HCT116 (cell line): ENCODE results near the gene THRAP3.
"Not testable (repeated sequence)": the region's sequence is repeated elsewhere in the genome, so short reads cannot be mapped to it uniquely, and the experiment has no call there.

Experiments used
- EGR1 ChIP-seq: IDR thresholded peaks from 2 replicates; pipeline ENCODE4 v1.6.1; 2012; ENCODE audit warnings: low read depth
- POLR2A ChIP-seq: IDR thresholded peaks from 2 replicates; pipeline ENCODE4 v1.7.0; 2011; ENCODE audit warnings: borderline replicate concordance; ENCODE audit not compliant: insufficient read depth, insufficient read length; ENCODE audit errors: extremely low read depth
- SP1 ChIP-seq: IDR thresholded peaks from 2 replicates; pipeline ENCODE4 v1.6.1; 2012; ENCODE audit warnings: low read depth
- TF ChIP-seq, protein P1 (sequence below): IDR thresholded peaks from 2 replicates; pipeline ENCODE4 v1.6.1; 2012; ENCODE audit warnings: low read depth

DNA sequence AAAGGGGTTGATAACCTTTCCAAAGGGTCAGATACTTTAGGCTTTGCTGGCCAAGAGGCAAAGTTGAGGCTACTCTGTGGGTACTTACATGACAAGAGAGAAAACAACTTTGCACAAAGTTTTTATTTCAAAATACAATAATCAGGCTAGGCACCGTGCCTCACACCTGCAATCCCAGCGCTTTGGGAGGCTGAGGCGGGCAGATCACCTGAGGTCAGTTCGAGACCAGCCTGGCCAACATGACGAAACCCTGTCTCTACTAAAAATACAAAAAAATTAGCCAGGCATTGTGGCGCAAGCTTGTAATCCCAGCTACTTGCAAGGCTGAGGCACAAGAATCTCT is 28.2 kb downstream of the THRAP3 start:
- TF ChIP-seq, protein P1, sequence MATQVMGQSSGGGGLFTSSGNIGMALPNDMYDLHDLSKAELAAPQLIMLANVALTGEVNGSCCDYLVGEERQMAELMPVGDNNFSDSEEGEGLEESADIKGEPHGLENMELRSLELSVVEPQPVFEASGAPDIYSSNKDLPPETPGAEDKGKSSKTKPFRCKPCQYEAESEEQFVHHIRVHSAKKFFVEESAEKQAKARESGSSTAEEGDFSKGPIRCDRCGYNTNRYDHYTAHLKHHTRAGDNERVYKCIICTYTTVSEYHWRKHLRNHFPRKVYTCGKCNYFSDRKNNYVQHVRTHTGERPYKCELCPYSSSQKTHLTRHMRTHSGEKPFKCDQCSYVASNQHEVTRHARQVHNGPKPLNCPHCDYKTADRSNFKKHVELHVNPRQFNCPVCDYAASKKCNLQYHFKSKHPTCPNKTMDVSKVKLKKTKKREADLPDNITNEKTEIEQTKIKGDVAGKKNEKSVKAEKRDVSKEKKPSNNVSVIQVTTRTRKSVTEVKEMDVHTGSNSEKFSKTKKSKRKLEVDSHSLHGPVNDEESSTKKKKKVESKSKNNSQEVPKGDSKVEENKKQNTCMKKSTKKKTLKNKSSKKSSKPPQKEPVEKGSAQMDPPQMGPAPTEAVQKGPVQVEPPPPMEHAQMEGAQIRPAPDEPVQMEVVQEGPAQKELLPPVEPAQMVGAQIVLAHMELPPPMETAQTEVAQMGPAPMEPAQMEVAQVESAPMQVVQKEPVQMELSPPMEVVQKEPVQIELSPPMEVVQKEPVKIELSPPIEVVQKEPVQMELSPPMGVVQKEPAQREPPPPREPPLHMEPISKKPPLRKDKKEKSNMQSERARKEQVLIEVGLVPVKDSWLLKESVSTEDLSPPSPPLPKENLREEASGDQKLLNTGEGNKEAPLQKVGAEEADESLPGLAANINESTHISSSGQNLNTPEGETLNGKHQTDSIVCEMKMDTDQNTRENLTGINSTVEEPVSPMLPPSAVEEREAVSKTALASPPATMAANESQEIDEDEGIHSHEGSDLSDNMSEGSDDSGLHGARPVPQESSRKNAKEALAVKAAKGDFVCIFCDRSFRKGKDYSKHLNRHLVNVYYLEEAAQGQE, result not testable (repeated sequence)
- TF ChIP-seq EGR1, SP1, POLR2A: not testable (repeated sequence)
